HG03139 (cell line): ENCODE measurements around the gene NEK7.
"Not testable (repeated sequence)": the region's sequence is repeated elsewhere in the genome, so short reads cannot be mapped to it uniquely, and the experiment has no call there.

Experiments used
- ATAC-seq: cut with Tn5 transposase; IDR thresholded peaks from one replicate; pipeline ENCODE4 v1.9.1; 2021; ENCODE audit not compliant: unreplicated experiment

Gene NEK7

GRCh38 chr1:198168227-198168626 lies 11.4 kb downstream of the NEK7 start:
- no peak for ATAC-seq

GRCh38 chr1:198169672-198170071 lies 12.9 kb downstream of the NEK7 start:
- ATAC-seq = no peak

GRCh38 chr1:198171667-198172540 lies 15.1 kb downstream of the NEK7 start:
- no peak for ATAC-seq

GRCh38 chr1:198173832-198174231 lies 17.0 kb downstream of the NEK7 start:
- ATAC-seq = no peak

GRCh38 chr1:198174297-198174696 lies 17.5 kb downstream of the NEK7 start:
- peak; percentile 55 for ATAC-seq

- peak; percentile 50 for ATAC-seq
Measured at GRCh38 chr1:198175423-198176170, 18.8 kb downstream of the NEK7 start.

GRCh38 chr1:198176179-198176578 lies 19.4 kb downstream of the NEK7 start:
- no peak for ATAC-seq

GRCh38 chr1:198177546-198177945 lies 20.7 kb downstream of the NEK7 start:
- ATAC-seq = no peak

- no peak for ATAC-seq
Measured at GRCh38 chr1:198178615-198179014, 21.8 kb downstream of the NEK7 start.

GRCh38 chr1:198179556-198179981 lies 22.8 kb downstream of the NEK7 start:
- ATAC-seq = peak; percentile 50

- ATAC-seq = no peak
Measured at GRCh38 chr1:198183605-198184004, 26.8 kb downstream of the NEK7 start.

GRCh38 chr1:198184516-198184915 lies 27.7 kb downstream of the NEK7 start:
- ATAC-seq = no peak

GRCh38 chr1:198185146-198185545 lies 28.3 kb downstream of the NEK7 start:
- no peak for ATAC-seq

GRCh38 chr1:198185759-198186158 lies 29.0 kb downstream of the NEK7 start:
- ATAC-seq = no peak

GRCh38 chr1:198186916-198187580 lies 30.2 kb downstream of the NEK7 start:
- ATAC-seq = no peak

- ATAC-seq = no peak
Measured at GRCh38 chr1:198187973-198188588, 31.3 kb downstream of the NEK7 start.

- ATAC-seq = no peak
Measured at GRCh38 chr1:198191117-198191516, 34.3 kb downstream of the NEK7 start.

- not testable (repeated sequence) for ATAC-seq
Measured at GRCh38 chr1:198193871-198194270, 37.1 kb downstream of the NEK7 start.

GRCh38 chr1:198196630-198197029 lies 39.8 kb downstream of the NEK7 start:
- ATAC-seq = no peak

GRCh38 chr1:198197285-198197684 lies 40.5 kb downstream of the NEK7 start:
- ATAC-seq = no peak

GRCh38 chr1:198199105-198199504 lies 42.3 kb downstream of the NEK7 start:
- peak; percentile 72 for ATAC-seq
